K562 (cell line): ENCODE results near the gene TMCO4. TPM values are rescaled to one million over a fixed set of nuclear protein-coding genes. Genes with fewer than 3 reads are reported as not detected.

Experiments used
- C11orf30 ChIP-seq: fragments of 450-650 bp; IDR thresholded peaks from 2 replicates; pipeline ENCODE4 v1.6.1; 2016; ENCODE audit warnings: low read depth, mild to moderate bottlenecking
- KLF13 ChIP-seq: fragments of 450-650 bp; IDR thresholded peaks from 2 replicates; pipeline ENCODE4 v1.6.1; 2016; ENCODE audit warnings: missing genetic modification characterization, low read depth, mild to moderate bottlenecking, missing compliant biosample characterization, moderate library complexity, borderline replicate concordance
- MAFG ChIP-seq: fragments of 450-650 bp; conservative IDR thresholded peaks from 2 replicates; pipeline ENCODE4 v1.6.1; 2016; ENCODE audit warnings: missing genetic modification characterization, missing compliant biosample characterization
- MAFK ChIP-seq: IDR thresholded peaks from 2 replicates; pipeline ENCODE4 v1.6.1; 2011; ENCODE audit warnings: low read length, improper control_type of control experiment
- MEF2D ChIP-seq: conservative IDR thresholded peaks from 2 replicates; pipeline ENCODE4 v1.6.1; 2016; ENCODE audit warnings: low read depth, missing genetic modification characterization, missing compliant biosample characterization
- NCOA6 ChIP-seq: fragments of 450-650 bp; IDR thresholded peaks from 2 replicates; pipeline ENCODE4 v1.6.1; 2017; ENCODE audit warnings: mild to moderate bottlenecking
- NFE2 ChIP-seq: IDR thresholded peaks from 2 replicates; pipeline ENCODE4 v1.6.1; 2014; ENCODE audit warnings: antibody characterized with exemption, low read depth
- NFE2L1 ChIP-seq: fragments of 450-650 bp; IDR thresholded peaks from 2 replicates; pipeline ENCODE4 v1.6.1; 2016; ENCODE audit warnings: missing genetic modification characterization, low read depth, mild to moderate bottlenecking, missing compliant biosample characterization, moderate library complexity, borderline replicate concordance
- RBM22 ChIP-seq: fragments of 200-400 bp; formaldehyde crosslinking; IDR thresholded peaks from 2 replicates; pipeline ENCODE4 v1.6.1; 2018; ENCODE audit warnings: low read length, low read depth; ENCODE audit not compliant: poor library complexity, severe bottlenecking
- SNIP1 ChIP-seq: fragments of 450-650 bp; IDR thresholded peaks from 2 replicates; pipeline ENCODE4 v1.7.1; 2017; ENCODE audit warnings: low read depth, mild to moderate bottlenecking
- ZNF197 ChIP-seq: fragments of 200-800 bp; sonication (Bioruptor generic); IDR thresholded peaks from 2 replicates; pipeline ENCODE4 v1.6.1; 2016; ENCODE audit warnings: low read depth, missing genetic modification characterization, missing compliant biosample characterization
- ZNF24 ChIP-seq: fragments of 450-650 bp; IDR thresholded peaks from 2 replicates; pipeline ENCODE4 v1.6.1; 2016
- ZNF316 ChIP-seq: fragments of 450-650 bp; IDR thresholded peaks from 2 replicates; pipeline ENCODE4 v1.6.1; 2016
- ZNF589 ChIP-seq: fragments of 200-800 bp; sonication (Bioruptor generic); IDR thresholded peaks from 2 replicates; pipeline ENCODE4 v1.6.1; 2016; ENCODE audit warnings: low read depth, missing genetic modification characterization, missing compliant biosample characterization
- polyA plus RNA-seq, 8 experiments: library from polyadenylated mRNA; depleted of rRNA in 4 of 8; stranded (reverse) in 5 of 8; unstranded in 3 of 8; fragments of >200 nt; fragmentation: Nextera tagmentation in 2 of 8; fragmentation: Illumina TruSeq in 1 of 8; extraction: Ambion mirVana in 2 of 8; extraction: Trizol in 1 of 8; gene quantifications; 2 replicates each; pipeline versions ENCODE4 v1.2.1 to v1.2.3, GENCODE V29; 2011 to 2014; ENCODE audit warnings: inconsistent platforms in 1 of 8, missing spikeins in 1 of 8
- total RNA-seq, 7 experiments: library from RNA; depleted of rRNA in 6 of 7; stranded (reverse); fragments of >200 nt in 6 of 7; fragmentation: Illumina TruSeq in 2 of 7; extraction: Trizol in 2 of 7; gene quantifications; 2 replicates each; pipeline versions ENCODE4 v1.2.1 to v1.2.3, GENCODE V29; 2011 to 2021; ENCODE audit warnings: low replicate concordance in 1 of 7
- TF ChIP-seq, protein P1 (sequence below), 2 experiments: fragments of 200-800 bp in 1 of 2; sonication (Bioruptor generic) in 1 of 2; sonication (generic) in 1 of 2; formaldehyde crosslinking in 1 of 2; IDR thresholded peaks in 1 of 2; conservative IDR thresholded peaks in 1 of 2; 2 replicates each; pipeline versions ENCODE4 v1.5.0 to v1.6.1; 2016 to 2020; ENCODE audit warnings: missing compliant biosample characterization in 1 of 2, missing genetic modification characterization in 1 of 2, missing genetic modification reagents in 1 of 2
- TF ChIP-seq, protein P2 (sequence below): sonication (generic); formaldehyde crosslinking; IDR thresholded peaks from 2 replicates; pipeline ENCODE4 v1.8.1; 2023; ENCODE audit warnings: mild to moderate bottlenecking, missing genetic modification reagents
- TF ChIP-seq, protein P3 (sequence below): fragments of 450-650 bp; formaldehyde crosslinking; conservative IDR thresholded peaks from 2 replicates; pipeline ENCODE4 v1.4.0; 2022; ENCODE audit warnings: mild to moderate bottlenecking, missing genetic modification characterization
- TF ChIP-seq, protein P4 (sequence below): fragments of 250-450 bp; sonication (Bioruptor Pico); IDR thresholded peaks from 2 replicates; pipeline ENCODE4 v1.5.0; 2022; ENCODE audit warnings: mild to moderate bottlenecking

The TMCO4 gene
- total and polyA plus RNA-seq, 9 of the 15 experiments (the other 6 are each of a cell fraction or from before 2014, with no cell fraction given), result 0.06 to 2.1 (median 1.2) TPM

DNA sequence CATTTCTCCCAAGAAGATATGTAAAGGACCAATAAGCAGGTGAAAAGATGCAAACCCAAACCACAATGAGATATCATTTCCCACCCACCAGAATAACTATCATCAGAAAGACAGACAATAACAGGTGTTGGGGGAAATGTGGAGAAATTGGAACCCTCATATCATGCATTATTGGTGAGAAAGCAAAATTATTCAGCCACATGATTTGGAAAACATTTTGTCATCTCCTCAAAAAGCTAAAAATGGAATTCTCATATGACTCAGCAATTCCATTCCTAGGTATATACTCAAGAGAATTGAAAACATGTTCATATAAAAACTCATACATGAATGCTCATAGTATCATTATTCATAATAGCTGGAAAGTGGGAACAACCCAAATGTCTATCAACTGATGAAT is 40.5 kb upstream of the TMCO4 start (continued):
- TF ChIP-seq NFE2L1 (tag) (peak; percentile 88), SNIP1 (no peak), MAFG (peak; percentile 93), KLF13 (no peak), ZNF24 (no peak), ZNF197 (CRISPR knock-in tag) (no peak), NCOA6 (no peak), C11orf30 (peak; percentile 78), NFE2 (peak; percentile 73), MEF2D (tag) (0 out of 2 replicates have a peak, but pooled peaks have one; percentile 5), ZNF316 (peak; percentile 91), MAFK (peak; percentile 34; the same call in 1 of the 2 replicates), RBM22 (no peak), ZNF589 (no peak)
- TF ChIP-seq, protein P1, sequence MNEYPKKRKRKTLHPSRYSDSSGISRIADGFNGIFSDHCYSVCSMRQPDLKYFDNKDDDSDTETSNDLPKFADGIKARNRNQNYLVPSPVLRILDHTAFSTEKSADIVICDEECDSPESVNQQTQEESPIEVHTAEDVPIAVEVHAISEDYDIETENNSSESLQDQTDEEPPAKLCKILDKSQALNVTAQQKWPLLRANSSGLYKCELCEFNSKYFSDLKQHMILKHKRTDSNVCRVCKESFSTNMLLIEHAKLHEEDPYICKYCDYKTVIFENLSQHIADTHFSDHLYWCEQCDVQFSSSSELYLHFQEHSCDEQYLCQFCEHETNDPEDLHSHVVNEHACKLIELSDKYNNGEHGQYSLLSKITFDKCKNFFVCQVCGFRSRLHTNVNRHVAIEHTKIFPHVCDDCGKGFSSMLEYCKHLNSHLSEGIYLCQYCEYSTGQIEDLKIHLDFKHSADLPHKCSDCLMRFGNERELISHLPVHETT (CRISPR knock-in tag; conservative IDR thresholded peaks at IDR 0.05 in 1 of 2, IDR thresholded peaks at IDR 0.05 in 1 of 2), result no peak
- TF ChIP-seq, protein P2, sequence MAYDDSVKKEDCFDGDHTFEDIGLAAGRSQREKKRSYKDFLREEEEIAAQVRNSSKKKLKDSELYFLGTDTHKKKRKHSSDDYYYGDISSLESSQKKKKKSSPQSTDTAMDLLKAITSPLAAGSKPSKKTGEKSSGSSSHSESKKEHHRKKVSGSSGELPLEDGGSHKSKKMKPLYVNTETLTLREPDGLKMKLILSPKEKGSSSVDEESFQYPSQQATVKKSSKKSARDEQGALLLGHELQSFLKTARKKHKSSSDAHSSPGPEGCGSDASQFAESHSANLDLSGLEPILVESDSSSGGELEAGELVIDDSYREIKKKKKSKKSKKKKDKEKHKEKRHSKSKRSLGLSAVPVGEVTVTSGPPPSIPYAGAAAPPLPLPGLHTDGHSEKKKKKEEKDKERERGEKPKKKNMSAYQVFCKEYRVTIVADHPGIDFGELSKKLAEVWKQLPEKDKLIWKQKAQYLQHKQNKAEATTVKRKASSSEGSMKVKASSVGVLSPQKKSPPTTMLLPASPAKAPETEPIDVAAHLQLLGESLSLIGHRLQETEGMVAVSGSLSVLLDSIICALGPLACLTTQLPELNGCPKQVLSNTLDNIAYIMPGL (CRISPR knock-in tag), result no peak
- TF ChIP-seq, protein P3, sequence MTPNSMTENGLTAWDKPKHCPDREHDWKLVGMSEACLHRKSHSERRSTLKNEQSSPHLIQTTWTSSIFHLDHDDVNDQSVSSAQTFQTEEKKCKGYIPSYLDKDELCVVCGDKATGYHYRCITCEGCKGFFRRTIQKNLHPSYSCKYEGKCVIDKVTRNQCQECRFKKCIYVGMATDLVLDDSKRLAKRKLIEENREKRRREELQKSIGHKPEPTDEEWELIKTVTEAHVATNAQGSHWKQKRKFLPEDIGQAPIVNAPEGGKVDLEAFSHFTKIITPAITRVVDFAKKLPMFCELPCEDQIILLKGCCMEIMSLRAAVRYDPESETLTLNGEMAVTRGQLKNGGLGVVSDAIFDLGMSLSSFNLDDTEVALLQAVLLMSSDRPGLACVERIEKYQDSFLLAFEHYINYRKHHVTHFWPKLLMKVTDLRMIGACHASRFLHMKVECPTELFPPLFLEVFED (CRISPR knock-in tag), result no peak
- TF ChIP-seq, protein P4, sequence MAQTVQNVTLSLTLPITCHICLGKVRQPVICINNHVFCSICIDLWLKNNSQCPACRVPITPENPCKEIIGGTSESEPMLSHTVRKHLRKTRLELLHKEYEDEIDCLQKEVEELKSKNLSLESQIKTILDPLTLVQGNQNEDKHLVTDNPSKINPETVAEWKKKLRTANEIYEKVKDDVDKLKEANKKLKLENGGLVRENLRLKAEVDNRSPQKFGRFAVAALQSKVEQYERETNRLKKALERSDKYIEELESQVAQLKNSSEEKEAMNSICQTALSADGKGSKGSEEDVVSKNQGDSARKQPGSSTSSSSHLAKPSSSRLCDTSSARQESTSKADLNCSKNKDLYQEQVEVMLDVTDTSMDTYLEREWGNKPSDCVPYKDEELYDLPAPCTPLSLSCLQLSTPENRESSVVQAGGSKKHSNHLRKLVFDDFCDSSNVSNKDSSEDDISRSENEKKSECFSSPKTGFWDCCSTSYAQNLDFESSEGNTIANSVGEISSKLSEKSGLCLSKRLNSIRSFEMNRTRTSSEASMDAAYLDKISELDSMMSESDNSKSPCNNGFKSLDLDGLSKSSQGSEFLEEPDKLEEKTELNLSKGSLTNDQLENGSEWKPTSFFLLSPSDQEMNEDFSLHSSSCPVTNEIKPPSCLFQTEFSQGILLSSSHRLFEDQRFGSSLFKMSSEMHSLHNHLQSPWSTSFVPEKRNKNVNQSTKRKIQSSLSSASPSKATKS, result no peak
- TF ChIP-seq, all 486 proteins: peak for 8
